SK-N-SH (cell line): ENCODE measurements around the gene ZBTB14. TPM values are rescaled to one million over a fixed set of nuclear protein-coding genes. Genes with fewer than 3 reads are reported as not detected.
A peak's percentile ranks its signal among the peaks of the same experiment; 100 is the strongest.

Experiments
- CTCF ChIA-PET: fragments of 300-600, 350-600 bp; formaldehyde crosslinking; extraction: SDS; loops from one replicate; lab custom pipeline; 2021; lab: Yijun Ruan, JAX
- POLR2A ChIA-PET: fragments of 350-600 bp; sonication (Branson Sonifier 250); formaldehyde crosslinking; extraction: SDS; loops from one replicate; lab custom pipeline; 2020; ENCODE audit warnings: antibody characterized with exemption, inconsistent platforms; lab: Yijun Ruan, JAX
- DNase-seq: peaks from one replicate; pipeline ENCODE4 v3.0.0; 2012
- H2AFZ ChIP-seq: fragments of 200-600 bp; sonication (generic); 2 replicates; pipeline ENCODE4 v1.8.1; 2016; ENCODE audit warnings: antibody characterized with exemption, mild to moderate bottlenecking, low read depth
- H3F3A ChIP-seq: fragments of 200-600 bp; sonication (generic); replicated peaks from 2 replicates; pipeline ENCODE3; 2016; ENCODE audit warnings: antibody characterized with exemption, mild to moderate bottlenecking; ENCODE audit not compliant: insufficient read depth
- H3K27ac ChIP-seq, 2 experiments: fragments of 200-500 bp in 1 of 2; fragments of 200-600 bp in 1 of 2; sonication (Bioruptor generic) in 1 of 2; sonication (generic), shearing (Covaris generic) in 1 of 2; 2 replicates each; pipeline versions ENCODE4 v1.5.1 to v1.6.1; 2014 to 2016; ENCODE audit warnings: low read depth in 2 of 2, inconsistent platforms in 1 of 2, low read length in 1 of 2, mild to moderate bottlenecking in 1 of 2, mixed read lengths in 1 of 2
- H3K27me3 ChIP-seq: fragments of 200-600 bp; sonication (generic), shearing (Covaris generic); 2 replicates; pipeline ENCODE4 v1.6.1; 2016; ENCODE audit warnings: mixed run types; ENCODE audit not compliant: insufficient read depth
- H3K36me3 ChIP-seq, 2 experiments: fragments of 200-500 bp in 1 of 2; fragments of 200-600 bp in 1 of 2; sonication (Bioruptor generic) in 1 of 2; sonication (generic) in 1 of 2; replicated peaks in 1 of 2; 2 replicates each; pipeline versions ENCODE3 to v1.5.1; 2014 to 2016; ENCODE audit warnings: low read length in 1 of 2, mild to moderate bottlenecking in 1 of 2; ENCODE audit not compliant: insufficient read depth in 2 of 2, control insufficient read depth in 1 of 2
- H3K4me1 ChIP-seq, 2 experiments: fragments of 200-500 bp in 1 of 2; fragments of 200-600 bp in 1 of 2; sonication (Bioruptor generic) in 1 of 2; sonication (generic), shearing (Covaris generic) in 1 of 2; 2 replicates each; pipeline versions ENCODE4 v1.5.1 to v1.6.1; 2014 to 2016; ENCODE audit warnings: low read depth in 1 of 2, low read length in 1 of 2, mixed run types in 1 of 2; ENCODE audit not compliant: insufficient read depth in 2 of 2, control insufficient read depth in 1 of 2
- H3K4me2 ChIP-seq: fragments of 200-600 bp; sonication (generic), shearing (Covaris generic); 2 replicates; pipeline ENCODE4 v1.6.1; 2017; ENCODE audit warnings: mixed run types
- H3K4me3 ChIP-seq, 2 experiments: fragments of 200-500 bp in 1 of 2; fragments of 200-600 bp in 1 of 2; sonication (Bioruptor generic) in 1 of 2; sonication (generic), shearing (Covaris generic) in 1 of 2; 2 replicates each; pipeline versions ENCODE4 v1.5.1 to v1.8.1; 2014 to 2016; ENCODE audit warnings: low read depth in 2 of 2, inconsistent platforms in 1 of 2, low read length in 1 of 2, mild to moderate bottlenecking in 1 of 2, mixed read lengths in 1 of 2, moderate library complexity in 1 of 2
- H3K79me2 ChIP-seq: fragments of 200-600 bp; sonication (generic); 2 replicates; pipeline ENCODE4 v1.8.1; 2017; ENCODE audit warnings: mild to moderate bottlenecking; ENCODE audit not compliant: insufficient read depth
- H3K9ac ChIP-seq: fragments of 200-600 bp; sonication (generic); 2 replicates; pipeline ENCODE4 v1.6.1; 2017; ENCODE audit warnings: mixed run types
- H3K9me2 ChIP-seq: fragments of 200-600 bp; sonication (generic); 2 replicates; pipeline ENCODE4 v1.6.1; 2017; ENCODE audit warnings: mixed run types
- H3K9me3 ChIP-seq: fragments of 200-600 bp; sonication (generic); 2 replicates; pipeline ENCODE4 v1.6.1; 2017; ENCODE audit warnings: mixed run types, mild to moderate bottlenecking, moderate library complexity
- H4K20me1 ChIP-seq: fragments of 200-600 bp; sonication (generic); 2 replicates; pipeline ENCODE4 v1.6.1; 2017; ENCODE audit warnings: mild to moderate bottlenecking, mixed run types; ENCODE audit not compliant: insufficient read depth
- CHD2 ChIP-seq: fragments of 150-350 bp; IDR thresholded peaks from 2 replicates; pipeline ENCODE4 v1.6.1; 2018; ENCODE audit warnings: low read length; ENCODE audit not compliant: partially characterized antibody
- ELF1 ChIP-seq: IDR thresholded peaks from 2 replicates; pipeline ENCODE4 v1.4.0; 2012
- FOSL2 ChIP-seq: IDR thresholded peaks from 2 replicates; pipeline ENCODE4 v1.4.0; 2012; ENCODE audit warnings: low read depth, mild to moderate bottlenecking, moderate library complexity, borderline replicate concordance
- FOXM1 ChIP-seq: IDR thresholded peaks from 2 replicates; pipeline ENCODE4 v1.4.0; 2012; ENCODE audit warnings: low read depth, mild to moderate bottlenecking
- GATA2 ChIP-seq: sonication (generic); formaldehyde crosslinking; IDR thresholded peaks from 2 replicates; pipeline ENCODE4 v1.5.0; 2020; ENCODE audit warnings: mild to moderate bottlenecking, missing genetic modification reagents
- NFIC ChIP-seq: IDR thresholded peaks from 2 replicates; pipeline ENCODE4 v1.4.0; 2012; ENCODE audit warnings: borderline replicate concordance
- NRF1 ChIP-seq: IDR thresholded peaks from 2 replicates; pipeline ENCODE4 v1.6.1; 2012; ENCODE audit warnings: low read depth, mild to moderate bottlenecking, low read length
- RCOR1 ChIP-seq: fragments of 150-350 bp; IDR thresholded peaks from 2 replicates; pipeline ENCODE4 v1.6.1; 2017; ENCODE audit warnings: antibody characterized with exemption, low read length
- SIN3A ChIP-seq: IDR thresholded peaks from 2 replicates; pipeline ENCODE4 v1.6.1; 2012; ENCODE audit warnings: low read depth, mild to moderate bottlenecking, low read length, moderate library complexity, borderline replicate concordance
- SMC3 ChIP-seq: IDR thresholded peaks from 2 replicates; pipeline ENCODE4 v1.6.1; 2012; ENCODE audit warnings: low read depth, low read length, improper control_type of control experiment
- TAF1 ChIP-seq: IDR thresholded peaks from 2 replicates; pipeline ENCODE4 v1.6.1; 2012; ENCODE audit warnings: low read depth, mild to moderate bottlenecking, low read length, moderate library complexity, borderline replicate concordance
- TCF12 ChIP-seq: IDR thresholded peaks from 2 replicates; pipeline ENCODE4 v1.4.0; 2012
- ZBTB33 ChIP-seq: IDR thresholded peaks from 2 replicates; pipeline ENCODE4 v1.4.0; 2012; ENCODE audit warnings: low read depth, borderline replicate concordance
- WGBS: methylation state at CpG from one replicate; pipeline ENCODE4 v1.1.6; 2017; ENCODE audit warnings: low lambda C conversion rate; 5-methylcytosine and 5-hydroxymethylcytosine counted together
- polyA plus RNA-seq, 3 experiments: library from polyadenylated mRNA; depleted of rRNA; stranded (reverse); fragments of >200 nt; gene quantifications; 2 replicates each; pipeline ENCODE4 v1.2.3, GENCODE V29; 2012

Gene ZBTB14, protein sequence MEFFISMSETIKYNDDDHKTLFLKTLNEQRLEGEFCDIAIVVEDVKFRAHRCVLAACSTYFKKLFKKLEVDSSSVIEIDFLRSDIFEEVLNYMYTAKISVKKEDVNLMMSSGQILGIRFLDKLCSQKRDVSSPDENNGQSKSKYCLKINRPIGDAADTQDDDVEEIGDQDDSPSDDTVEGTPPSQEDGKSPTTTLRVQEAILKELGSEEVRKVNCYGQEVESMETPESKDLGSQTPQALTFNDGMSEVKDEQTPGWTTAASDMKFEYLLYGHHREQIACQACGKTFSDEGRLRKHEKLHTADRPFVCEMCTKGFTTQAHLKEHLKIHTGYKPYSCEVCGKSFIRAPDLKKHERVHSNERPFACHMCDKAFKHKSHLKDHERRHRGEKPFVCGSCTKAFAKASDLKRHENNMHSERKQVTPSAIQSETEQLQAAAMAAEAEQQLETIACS
- 4.6 and 6.8 TPM in 2 replicates for polyA plus RNA-seq (2012; rRNA removed)
- 6.2 and 6.5 TPM in 2 replicates for polyA plus RNA-seq (2012; cell fraction: cytosol; rRNA removed)
- 8.4 and 12.5 TPM in 2 replicates for polyA plus RNA-seq (2012; cell fraction: nucleus; rRNA removed)

- H3K27me3 ChIP-seq: no peaks in the 10 kb centered on the region; the same call in 1 of the 2 replicates
- H3K9me3 ChIP-seq: no peaks in the 10 kb centered on the region
- H3K4me1 ChIP-seq: peaks cover 0 to 7% of the 10 kb centered on the region in 2 experiments; a peak in 1 of 4 replicates
- peak within 1 kb of the TSS; percentile 86 to 96 for H3K27ac ChIP-seq
- peak; percentile 88 for DNase-seq
- ChIA-PET CTCF (interaction anchor here (0.9 to 1.4 kb wide), 3 partner anchors 25 to 58 kb away, joined by 3 to 4 read pairs (median 3); no protein-coding TSS in a partner anchor), POLR2A (interaction anchor here (0.6 to 4.2 kb wide), 3 partner anchors 10 to 1672 kb away, joined by 3 to 30 read pairs (median 11); no protein-coding TSS in a partner anchor)
- peak within 1 kb of the TSS; percentile 81 to 83 for H3K4me3 ChIP-seq
- peaks cover 24 to 25% of the 10 kb centered on the region in 2 experiments for H3K36me3 ChIP-seq
- TF ChIP-seq CHD2: no peak
- no peak for TF ChIP-seq SIN3A
- no peak for TF ChIP-seq NFIC
- TF ChIP-seq NRF1: no peak; the same call in 1 of the 2 replicates
- TF ChIP-seq RCOR1: no peak
- peak within 1 kb of the TSS; percentile 86 for H3K9ac ChIP-seq
- peak within 1 kb of the TSS; percentile 89 for H2AFZ ChIP-seq
- no peaks in the 10 kb centered on the region for H3F3A ChIP-seq
- H3K79me2 ChIP-seq: peaks cover 12% of the 10 kb centered on the region; the same call in 1 of the 2 replicates
- H4K20me1 ChIP-seq: no peaks in the 10 kb centered on the region
- H3K4me2 ChIP-seq: peak within 1 kb of the TSS; percentile 97
- H3K9me2 ChIP-seq: no peaks in the 10 kb centered on the region
- WGBS: 0% methylated on average over 7 of the region's 116 CpGs
These were observed at the start of gene ZBTB14 for GRCh38 chr18:5295231-5295920. ZBTB14 (minus strand) TSS chr18:5295726; CDS start chr18:5293246, 2,480 bp downstream.

GRCh38 chr18:5339202-5339834, 43.8 kb upstream of the ZBTB14 start:
- Histone ChIP-seq H3F3A (no peaks in the 10 kb centered on the region), H3K36me3 (no peaks in the 10 kb centered on the region), H2AFZ (no peak overlapping the region), H4K20me1 (no peaks in the 10 kb centered on the region), H3K9me3 (no peaks in the 10 kb centered on the region), H3K9me2 (no peaks in the 10 kb centered on the region), H3K4me2 (no peak overlapping the region), H3K4me1 (no peaks in the 10 kb centered on the region), H3K9ac (no peak overlapping the region), H3K4me3 (no peak overlapping the region), H3K27me3 (no peaks in the 10 kb centered on the region), H3K79me2 (no peaks in the 10 kb centered on the region), H3K27ac (no peak overlapping the region)
- TF ChIP-seq ELF1: no peak
- no peak for TF ChIP-seq FOSL2
- TF ChIP-seq CHD2: no peak
- no peak for TF ChIP-seq FOXM1
- no peak for TF ChIP-seq GATA2
- TF ChIP-seq TAF1: no peak
- TF ChIP-seq SMC3: no peak
- TF ChIP-seq ZBTB33: no peak
- TF ChIP-seq TCF12: no peak
- ChIA-PET CTCF (no interaction called here), POLR2A (no interaction called here)
- 9% methylated on average over 2 of the region's 2 CpGs for WGBS
- DNase-seq: no peak
